Fibroblast of peridontal ligament (primary cell): ENCODE data around the gene REN.

ENCODE experiments used
- DNase-seq: peaks from one replicate; pipeline ENCODE4 v3.0.0-alpha.2; 2010; ENCODE audit errors: extremely low read depth

REN gene

DNA sequence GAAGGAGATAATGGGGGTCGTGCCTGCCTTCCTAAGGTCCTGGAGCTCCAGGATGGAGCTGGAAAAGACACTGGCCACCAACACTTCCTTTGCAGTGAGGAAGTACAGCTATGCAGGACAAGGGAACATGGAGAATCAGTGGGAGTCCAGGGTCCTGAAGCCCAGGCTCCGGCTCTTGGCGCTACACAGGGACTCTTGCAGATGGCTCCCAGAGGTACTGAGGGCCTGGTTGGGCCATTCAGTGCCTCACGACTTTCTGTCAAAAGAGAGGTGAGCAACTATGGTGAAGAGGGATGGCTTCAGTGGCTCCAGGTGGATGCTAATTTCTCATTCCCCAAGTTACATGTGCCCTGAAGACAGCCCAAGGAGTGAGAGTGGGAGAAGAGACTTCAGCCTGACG, 12.5 kb downstream of the REN start:
- DNase-seq = no peak

DNA sequence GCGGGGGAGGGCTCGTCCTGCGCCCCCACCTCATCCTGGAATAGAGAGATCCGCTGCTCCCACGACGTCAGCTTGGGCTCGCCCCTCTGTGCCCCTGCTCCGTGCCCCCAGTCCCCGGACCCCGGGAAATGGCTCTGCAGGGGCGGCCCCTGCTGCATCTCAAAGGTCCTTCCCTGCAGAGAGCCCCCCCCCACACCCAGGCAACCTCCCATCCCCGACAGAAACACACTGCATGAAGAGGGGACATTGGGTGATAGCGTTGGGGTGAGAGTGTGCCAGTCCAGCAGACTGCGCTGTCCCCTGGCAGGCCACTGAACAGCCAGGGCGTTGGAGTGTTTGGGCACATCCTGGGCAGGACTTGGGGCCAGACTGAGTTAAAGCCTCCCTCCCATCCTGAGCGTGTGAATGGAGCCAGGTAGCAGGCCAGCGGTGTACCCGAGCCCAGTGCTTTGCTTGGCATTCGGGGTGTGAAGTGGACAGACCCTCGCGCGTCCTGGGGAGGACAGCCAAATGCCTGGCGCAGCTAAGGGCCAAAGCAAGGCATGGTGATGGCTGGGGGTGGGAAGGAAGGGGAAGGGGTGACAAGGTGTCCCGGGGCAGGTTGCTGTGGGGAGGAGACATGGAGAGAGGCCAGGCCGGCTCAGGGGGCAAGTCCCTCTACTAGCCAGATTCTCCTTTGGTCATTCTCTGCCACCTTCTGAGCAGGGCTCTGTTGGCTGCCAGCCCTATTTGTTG, 13.7 kb downstream of the REN start:
- DNase-seq = no peak

DNA sequence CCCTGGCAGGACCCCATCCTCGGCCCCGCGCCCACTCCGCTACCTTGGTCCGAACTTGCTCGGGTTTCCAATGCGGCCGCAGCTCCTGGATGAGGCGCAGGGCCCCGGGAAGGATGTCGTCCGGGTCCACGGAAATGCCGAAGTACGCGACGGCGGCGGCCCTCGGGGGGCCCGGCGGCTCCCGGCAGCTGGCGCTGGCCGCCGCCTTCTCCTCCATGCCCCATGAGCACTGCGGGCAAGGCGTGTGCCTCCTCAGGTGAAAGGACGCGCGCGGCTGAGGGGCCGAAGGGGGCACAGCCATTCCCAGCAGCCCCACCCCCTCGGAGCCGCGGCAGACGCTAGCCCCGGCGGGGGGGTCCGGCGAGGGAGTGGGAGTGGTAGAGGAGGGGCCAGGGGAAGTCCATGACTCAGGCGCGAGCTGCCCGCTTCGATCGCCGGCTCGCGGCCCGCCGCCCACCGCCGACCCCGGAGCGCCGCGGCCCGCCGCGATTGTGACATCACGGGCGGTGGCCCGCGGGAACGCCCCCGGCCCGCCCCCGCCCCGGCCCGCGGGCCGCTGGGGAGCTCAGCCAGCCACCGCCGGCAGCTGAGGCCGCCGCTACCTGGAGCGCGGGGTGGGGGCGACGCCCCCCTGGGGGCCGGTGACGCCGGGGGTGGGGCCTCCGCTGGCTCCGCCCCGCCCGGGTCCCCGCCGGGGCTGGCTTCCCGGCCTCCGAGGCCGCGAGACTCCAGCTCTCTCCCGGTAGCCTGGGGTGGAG, 14.4 kb downstream of the REN start, which contains the start of gene ETNK2:
Gene ETNK2, minus strand, starts transcription at position 493 of the 758 bp plus-strand sequence. Its CDS starts 192 bp downstream, at position 301.
- no peak for DNase-seq

DNA sequence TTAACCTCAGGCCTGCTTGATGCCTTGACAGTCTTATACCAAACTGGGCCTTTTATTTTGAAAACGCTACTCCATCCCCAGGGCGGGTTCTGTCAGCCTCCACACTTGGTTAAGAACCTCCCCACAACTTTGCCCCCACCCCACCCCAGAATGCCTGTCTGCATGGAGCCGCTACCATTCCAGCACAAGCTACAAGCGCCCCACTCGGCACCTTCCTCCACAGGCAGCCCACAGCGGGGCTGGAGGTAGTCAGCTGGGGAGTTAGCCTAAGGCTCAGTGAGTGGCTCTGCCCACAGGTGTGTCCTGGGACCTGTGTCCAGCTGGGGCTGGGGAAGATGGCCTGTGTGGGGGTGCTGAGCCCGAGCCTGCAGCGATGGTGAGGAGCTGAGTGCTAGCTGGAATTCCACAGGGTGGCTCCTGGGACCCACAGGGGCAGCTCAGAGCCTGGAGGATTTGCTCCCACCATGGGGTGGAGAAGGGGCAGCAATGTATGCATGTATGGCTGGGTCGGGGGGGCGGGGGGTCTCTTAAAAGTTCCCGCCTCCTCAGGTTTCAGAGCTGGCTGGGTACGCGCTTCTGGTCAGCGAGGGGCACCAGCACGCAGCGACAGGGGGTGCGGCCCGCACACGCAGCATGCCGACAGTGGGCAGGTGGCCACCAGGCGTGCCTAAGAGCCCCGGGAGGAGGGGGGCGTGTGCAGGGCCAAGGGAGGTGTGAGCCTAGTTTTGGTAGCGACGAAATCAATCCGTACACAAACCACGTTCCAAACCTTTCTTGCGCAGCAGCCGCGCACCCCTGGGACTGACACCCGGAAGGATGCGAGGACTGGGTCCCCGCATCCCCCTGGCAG, 15.2 kb downstream of the REN start:
- no peak for DNase-seq

DNA sequence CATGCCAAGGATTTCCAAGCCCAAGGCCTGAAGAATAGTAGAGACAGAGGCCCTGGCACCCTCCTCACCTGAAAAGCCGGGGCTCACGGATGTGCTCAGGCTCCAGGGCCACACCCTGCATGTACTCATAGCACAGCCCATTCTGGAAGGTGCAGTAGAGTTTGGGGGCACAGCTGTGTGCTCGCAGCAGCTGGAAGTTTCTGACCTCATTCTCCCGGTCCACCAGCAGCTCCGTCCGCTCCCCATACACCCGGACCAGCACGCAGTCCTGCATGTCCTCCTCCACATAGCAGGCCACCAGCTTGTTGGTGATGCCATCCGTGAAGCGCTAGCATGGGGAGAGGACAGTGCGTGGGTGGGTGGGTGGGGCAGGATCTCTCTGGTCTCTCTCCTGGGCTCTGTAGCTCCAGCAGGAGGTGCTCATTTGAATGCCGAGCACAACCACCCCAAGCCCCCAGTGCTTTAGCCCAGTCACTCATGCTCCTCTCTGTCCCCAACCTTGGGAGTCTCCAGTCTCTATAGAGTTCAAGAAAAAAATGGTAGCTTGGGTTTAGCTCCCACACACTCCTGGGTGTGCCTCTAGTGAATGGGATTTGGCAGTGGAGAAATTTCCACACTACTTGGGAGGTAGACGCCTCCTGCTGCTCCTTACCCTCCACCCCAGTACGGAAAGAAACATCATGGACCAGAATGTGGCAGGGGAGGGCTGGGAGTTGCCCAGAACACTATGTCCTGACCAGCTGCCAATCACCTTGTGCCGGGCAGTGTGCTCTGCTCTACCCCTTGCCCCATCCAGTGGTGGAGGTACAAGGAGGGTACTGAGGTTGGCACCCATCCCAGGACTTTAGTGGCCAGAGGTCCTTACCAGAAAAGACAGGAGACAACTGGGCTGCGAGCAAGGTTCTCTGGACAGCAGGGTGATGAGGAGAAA, 16.2 kb downstream of the REN start:
- DNase-seq = no peak

DNA sequence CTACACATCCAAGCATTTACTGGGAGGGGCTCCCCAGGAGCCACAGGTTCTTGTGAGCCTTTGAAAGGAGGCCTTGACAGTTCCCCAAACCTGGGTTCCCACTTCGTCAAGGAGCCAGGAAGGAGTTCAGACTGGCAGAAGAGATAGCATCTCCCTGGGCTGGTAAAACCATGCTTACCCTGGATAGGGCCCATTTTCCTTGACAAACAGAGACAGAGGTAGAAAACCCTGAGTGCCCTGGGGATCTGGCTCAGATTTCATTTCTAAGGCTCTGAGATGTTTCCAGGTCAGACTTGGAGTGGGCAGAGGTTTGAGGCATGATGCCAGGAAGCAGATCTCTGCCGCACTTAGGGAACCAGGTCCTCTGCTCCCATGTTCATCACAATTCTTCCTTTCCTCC, 17.0 kb downstream of the REN start:
- DNase-seq = no peak

DNA sequence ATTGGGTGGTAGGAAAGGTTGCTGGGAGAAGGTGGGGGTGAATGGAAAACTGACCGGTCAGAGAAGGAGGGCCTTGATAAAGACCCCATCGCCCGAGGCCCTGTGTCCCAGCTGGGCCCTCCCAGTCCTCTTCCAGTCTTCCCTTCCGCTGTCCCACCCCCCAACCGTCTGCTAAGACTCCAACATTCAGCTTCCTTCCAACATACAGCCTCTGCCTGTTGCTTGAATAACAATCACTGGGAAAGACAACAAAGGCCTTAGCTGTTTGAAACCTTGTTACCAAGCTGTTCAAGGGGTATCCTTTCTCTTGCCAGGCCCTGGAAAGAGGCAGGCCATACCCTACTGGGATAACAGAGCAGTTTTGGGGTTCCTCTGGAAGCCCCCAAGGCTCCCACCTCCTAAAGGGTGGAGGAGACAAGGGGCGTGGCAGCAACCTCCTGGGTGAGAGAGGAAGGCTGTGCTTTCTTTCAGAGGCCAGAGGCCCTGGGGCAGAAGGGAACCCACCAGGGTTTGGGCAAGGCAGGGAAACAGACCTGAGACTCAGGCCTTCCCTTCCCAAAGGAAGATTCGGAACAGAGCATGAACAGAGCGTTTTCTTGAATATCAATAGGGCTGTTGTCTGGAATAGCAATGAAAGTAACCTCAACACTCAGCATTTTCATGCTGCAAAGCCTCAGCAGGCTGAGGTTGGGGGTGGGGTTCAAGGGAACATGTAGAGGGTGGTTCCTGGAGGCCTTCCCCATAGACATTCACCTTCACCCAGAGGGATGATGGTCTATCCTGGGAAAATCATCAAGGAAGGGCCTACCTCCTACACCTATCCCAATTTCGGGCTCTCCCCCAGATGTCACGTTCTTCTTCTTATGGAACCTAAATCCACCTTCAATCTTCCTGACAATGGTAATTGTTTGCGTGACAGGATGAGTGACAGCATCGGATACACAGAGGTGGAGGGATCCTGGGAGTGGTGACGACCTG, 18.4 kb downstream of the REN start:
- DNase-seq = no peak

DNA sequence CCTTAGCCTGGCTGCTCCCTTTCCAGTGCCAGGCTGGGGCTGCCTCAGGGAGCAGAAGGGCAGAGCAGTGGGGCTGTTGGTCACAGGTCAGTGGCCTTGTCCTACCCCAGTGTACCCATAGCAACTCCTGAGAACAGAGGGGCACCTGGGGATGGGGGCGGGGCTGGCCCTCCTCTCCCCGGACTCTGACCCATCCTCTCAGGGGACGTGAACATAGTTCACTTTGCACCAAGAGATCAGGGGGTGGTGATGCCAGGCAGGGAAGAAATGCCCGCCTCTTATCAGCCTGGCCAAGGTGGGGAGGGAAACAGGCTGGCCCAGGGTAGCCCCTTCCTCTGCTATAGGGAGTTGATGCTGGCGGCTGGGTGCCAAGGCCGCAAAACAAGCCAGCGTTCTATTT, 19.2 kb downstream of the REN start:
- DNase-seq = no peak

DNA sequence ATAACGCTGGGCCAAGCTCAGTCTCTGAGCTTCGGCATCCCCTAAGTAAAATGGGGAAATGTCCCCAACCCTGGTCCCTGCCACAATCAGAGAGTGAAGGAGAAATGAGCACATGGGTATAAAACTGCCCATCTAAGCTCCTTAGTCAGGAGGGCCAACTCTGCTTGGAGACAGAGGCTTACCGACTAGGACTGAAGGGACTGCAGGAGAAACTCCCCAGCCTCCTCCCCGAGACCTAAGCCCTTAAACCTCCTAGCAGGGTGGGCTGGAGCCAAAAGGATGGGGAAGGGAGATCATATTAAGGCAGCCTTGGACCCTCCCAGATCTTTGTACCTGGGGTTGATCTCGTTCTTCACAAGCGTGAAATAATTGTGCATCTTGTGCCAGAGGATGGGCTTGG, 19.8 kb downstream of the REN start:
- DNase-seq = no peak

DNA sequence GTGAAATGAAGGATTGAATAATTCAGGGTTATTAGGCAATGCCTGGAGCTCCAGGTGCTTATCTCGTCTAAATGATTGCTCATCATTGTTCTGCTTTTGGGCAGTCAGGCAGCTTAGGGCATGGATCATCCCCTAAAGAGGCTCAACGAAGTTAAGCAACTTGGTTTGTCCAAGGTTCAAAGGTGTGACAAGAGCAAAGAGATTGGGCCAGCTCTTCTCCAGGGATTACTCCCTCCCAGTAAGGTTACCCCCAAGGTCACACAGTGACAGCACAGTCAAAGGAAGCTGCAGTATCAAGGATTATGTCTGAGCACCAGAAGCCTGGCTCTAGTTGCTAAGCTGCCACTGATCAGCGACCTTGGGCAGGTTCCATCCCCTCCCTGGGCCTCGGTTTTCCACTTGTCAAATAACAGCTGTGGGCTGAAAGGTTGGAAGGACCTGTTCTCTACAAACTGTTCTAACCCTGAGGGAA, 21.1 kb downstream of the REN start:
- no peak for DNase-seq

DNA sequence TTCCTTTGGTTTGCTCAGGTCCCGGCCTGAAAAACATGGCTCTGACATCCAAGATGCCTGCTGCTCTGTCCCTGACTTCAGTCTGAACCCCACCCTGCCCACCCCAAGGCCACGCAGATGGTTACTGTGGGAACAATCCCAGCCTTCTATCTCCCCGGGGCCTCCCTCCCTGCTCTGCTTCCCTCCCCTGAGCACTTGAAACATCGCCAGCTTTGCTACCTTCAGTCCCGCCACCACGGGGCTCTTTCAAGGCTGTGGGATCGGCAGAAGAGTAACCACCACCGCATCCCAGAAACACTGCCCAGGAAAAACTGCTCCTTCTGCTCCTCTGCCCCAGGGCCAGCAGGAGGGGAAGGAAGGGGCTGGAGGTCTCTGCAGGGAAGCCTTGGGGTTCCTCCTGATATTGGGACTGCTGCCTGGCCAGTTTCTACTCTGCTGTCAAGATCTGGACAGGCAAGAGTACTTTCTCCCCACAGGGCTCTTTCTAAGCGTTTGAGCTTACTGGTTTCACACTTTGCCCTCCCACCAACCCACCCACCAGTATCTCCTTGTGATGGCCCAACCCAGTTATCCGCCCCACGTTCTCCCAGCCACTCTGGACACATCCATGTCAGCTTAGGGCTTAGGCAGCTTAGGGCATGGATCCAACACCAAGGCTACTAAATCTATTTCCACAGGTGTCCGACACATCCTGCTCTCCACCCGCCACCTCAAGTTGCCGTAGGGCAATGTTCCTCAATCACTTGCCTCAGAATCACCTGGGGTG, 22.7 kb downstream of the REN start:
- DNase-seq = no peak

DNA sequence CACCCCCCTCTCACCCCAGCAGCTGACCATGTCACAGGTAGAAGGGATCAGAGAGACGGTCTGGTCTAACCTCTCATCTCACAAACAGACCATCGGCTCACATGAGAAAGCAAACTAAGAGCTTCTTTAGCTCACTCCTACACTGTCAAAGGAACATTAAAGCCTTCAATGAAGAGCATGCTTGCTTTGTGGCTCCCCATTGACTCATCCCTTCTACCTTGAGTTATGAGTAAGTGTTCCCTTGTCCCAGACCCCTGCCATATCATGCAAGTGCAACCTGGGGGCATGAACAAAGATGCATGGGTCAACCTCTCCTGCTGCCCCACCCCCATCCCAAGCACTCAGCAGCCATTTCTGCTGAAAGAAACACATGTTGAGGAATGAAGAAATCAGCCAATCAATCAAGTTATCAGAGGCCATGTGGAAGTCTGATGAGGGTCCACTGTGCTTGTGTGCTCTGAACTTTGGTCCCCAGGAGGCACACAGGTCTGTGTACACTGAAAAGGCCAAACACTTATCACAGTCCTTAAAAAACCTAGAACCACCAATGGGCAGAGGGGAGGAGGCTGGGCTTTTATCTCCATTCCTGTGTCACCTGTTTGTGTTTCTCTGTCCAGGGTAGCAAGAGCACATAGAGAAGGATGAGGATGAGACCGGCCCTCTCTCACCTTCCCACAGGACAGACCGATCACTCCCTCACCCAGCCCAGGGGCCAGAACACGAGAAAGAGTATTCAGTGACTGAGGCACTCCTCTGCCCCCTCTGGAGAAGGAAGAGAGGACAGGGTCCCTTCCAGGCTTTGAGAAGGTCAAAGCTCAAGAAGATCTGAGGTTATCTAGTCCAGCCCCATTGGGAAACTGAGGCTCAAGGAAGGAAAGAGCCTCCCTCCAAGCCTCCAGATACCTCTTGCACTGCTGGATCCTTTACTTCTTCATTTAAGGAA, 23.8 kb downstream of the REN start:
- DNase-seq = no peak

DNA sequence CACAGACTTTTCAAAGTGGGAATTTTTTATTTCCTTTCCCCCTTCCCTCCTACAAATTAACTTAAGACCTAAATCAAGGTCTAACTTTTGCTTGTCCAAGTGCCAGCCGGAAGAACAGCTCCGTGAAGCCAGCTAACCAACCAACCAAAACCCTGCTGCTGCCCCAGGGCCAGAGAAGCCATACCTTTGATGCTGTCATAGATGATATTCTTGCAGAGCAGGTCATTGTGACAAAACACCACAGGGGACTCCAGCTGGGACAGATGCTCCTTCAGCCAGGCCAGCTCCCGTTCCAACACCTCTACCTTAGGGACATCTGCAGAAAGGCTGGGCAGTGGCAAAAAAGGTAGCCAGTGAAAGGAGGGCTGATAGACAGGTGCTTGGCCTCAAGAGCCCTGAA, 25.0 kb downstream of the REN start:
- DNase-seq = no peak

DNA sequence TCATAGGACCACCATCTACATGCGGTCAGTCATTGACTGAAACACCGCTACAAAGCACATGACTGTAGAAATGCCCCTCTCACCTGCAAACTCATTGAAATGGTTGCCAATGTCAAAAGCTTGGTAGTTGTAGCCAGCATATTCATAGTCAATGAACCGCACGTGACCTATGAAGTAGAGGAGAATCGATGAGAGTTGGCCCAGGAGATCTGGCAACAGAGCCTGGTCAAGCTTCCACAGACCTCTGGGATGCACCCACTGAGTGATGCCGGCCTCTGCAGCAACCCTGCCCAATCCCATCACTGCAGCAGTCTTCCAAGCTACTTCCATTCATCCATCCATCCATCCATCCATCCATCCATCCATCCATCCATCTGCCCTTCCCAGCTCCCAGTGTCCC, 26.2 kb downstream of the REN start:
- DNase-seq = no peak

DNA sequence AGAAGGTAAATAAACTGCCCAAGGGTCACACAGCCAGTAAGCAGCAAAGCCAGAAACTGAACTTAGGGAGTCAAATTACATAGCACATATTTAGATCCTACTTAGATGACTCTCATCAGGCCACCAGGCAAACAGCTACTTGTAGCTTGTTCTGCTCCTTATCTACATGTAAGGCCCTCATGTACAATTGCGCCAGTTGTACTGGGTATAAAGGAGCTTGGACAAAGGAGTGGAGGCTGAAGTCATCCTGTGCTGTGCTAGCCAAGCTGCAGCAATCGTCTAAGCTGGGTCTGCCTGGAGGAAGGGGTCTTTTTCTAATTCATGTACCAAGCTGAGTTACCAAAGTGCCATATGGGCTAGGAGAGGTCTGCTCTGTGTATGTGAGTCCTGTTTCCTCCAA, 27.0 kb downstream of the REN start:
- no peak for DNase-seq

DNA sequence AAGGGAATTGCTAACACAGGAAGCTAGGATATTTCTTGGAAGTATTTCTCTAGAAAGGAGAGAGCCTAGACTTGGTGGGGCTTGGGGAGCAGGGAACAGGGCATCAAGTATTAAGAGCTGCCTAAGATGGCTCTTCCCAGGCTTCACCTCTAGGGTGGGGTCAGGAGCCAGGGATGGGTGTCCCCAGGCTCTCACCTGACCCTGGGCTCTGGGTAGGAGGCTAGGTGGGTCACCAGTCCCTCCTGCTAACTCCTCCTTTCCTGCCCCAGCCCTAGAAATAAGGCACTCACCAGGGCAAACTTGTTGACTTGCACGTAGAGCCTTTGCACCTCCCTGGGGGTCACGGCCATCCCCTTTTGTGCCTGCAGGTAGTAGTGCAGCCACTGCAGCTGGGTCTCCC, 29.3 kb downstream of the REN start:
- DNase-seq = no peak

DNA sequence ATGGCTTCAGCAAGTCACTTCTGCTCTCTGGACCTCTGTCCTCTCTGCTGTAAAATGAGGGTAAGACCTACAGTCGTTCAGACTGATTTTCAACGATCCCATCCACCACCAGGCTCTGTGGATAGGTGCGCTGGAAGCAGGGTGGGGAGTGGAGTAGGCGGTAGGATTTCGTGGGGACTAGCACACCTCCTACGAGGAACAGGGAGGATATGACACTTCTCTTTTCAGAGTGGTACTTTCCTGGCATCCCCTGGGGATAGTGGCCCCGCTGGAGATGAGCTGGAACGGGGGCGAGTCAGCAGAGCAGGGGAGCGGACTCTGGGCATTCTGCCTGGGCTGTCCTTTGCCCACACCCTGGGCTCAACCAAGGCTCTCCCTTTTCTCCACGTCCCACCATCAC, 32.0 kb downstream of the REN start:
- DNase-seq = no peak

DNA sequence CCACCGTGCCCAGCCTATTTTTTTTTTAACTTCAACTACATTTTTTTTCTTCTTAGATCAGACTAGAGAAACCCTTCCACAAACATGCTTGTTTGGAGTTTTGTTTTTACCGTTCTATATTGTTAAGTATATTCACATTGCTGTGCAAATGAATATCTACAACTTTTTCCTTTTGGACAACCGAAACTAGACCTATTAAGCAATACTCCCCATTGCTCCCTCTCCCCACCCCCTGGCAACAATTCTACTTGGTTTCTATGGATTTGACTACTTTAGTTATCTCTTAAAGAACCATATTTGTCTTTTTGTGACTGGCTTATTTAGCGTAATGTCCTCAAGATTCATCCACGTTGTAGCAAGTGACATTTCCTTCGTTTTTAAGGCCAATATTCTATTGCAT, 33.4 kb downstream of the REN start:
- no peak for DNase-seq
